HL-60/S4 (cell line): ENCODE data around the gene PKN1.

Experiments
- in situ Hi-C: fragments of 300-500 bp; cut with MboI; formaldehyde crosslinking; loops from 2 replicates; pipeline ENCODE4 v1.14.3; 2022; ENCODE audit warnings: low sequenced_read_pairs

Gene PKN1

GRCh38 chr19:14510311-14511228, 77.5 kb downstream of the PKN1 start:
- in situ Hi-C loops, result no loop called here

- in situ Hi-C loops, result no loop called here
Measured at GRCh38 chr19:14511229-14511593, 78.1 kb downstream of the PKN1 start.

GRCh38 chr19:14512406-14512961, 79.4 kb downstream of the PKN1 start:
- in situ Hi-C loops, result no loop called here

GRCh38 chr19:14514215-14514863, 81.2 kb downstream of the PKN1 start:
- in situ Hi-C loops, result no loop called here

GRCh38 chr19:14515501-14516047, 82.5 kb downstream of the PKN1 start:
- in situ Hi-C loops, result no loop called here

- in situ Hi-C loops, result no loop called here
Measured at GRCh38 chr19:14516048-14516534, 83.0 kb downstream of the PKN1 start.

GRCh38 chr19:14516746-14517438, 83.8 kb downstream of the PKN1 start:
- in situ Hi-C loops, result no loop called here

- in situ Hi-C loops, result no loop called here
Measured at GRCh38 chr19:14517446-14517839, 84.3 kb downstream of the PKN1 start.

GRCh38 chr19:14517840-14518505, 84.9 kb downstream of the PKN1 start, which contains the start of gene DNAJB1:
Gene DNAJB1, minus strand, starts transcription at chr19:14518397. Its CDS starts 48 bp downstream, at chr19:14518349.
- in situ Hi-C loops, result no loop called here

- in situ Hi-C loops, result no loop called here
Measured at GRCh38 chr19:14519245-14519859, 86.2 kb downstream of the PKN1 start.

GRCh38 chr19:14519860-14520407, 86.8 kb downstream of the PKN1 start:
- in situ Hi-C loops, result no loop called here

GRCh38 chr19:14520543-14520942, 87.4 kb downstream of the PKN1 start:
- in situ Hi-C loops, result no loop called here
